ENCODE measurements around the gene N4BP3.
A peak's percentile ranks its signal among the peaks of the same experiment; 100 is the strongest.

Gene N4BP3

DNA sequence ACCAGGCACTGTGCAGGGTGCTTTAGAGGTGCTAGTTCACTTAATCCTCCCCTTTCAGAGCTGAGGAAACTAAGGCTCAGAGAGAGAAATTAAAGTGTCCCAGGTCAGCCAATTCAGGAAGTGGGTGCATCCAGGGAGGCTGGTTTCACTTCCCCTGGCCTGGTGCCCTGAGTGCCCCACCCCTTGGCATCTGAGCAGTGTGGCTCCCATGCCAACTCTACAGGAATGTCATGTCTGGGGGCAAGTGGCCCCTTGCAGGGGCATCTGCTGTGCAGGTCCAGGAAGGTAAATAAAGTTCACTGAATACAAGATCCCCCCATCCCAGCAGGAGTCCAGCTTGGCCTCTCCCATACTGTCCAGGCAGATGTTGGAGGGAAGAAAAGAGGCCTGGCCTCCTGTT lies 4.4 kb upstream of the N4BP3 start:
- Histone ChIP-seq H2BK120ac (ENCODE audit: low read depth, low read length) (no peak overlapping the region), H3K27me3 (ENCODE audit: insufficient read depth, low read length, poor library complexity) (no peaks in the 10 kb centered on the region), H3K9ac (ENCODE audit: low read length) (no peak overlapping the region), H2BK15ac (replicated peaks; ENCODE audit: low read depth) (no peak overlapping the region), H3K56ac (ENCODE audit: low read length) (no peak overlapping the region), H4K5ac (ENCODE audit: low read length) (no peak overlapping the region), H3K27ac (ENCODE audit: low read depth, low read length) (no peak overlapping the region), H2BK5ac (ENCODE audit: low read length) (no peak overlapping the region), H3K36me3 (ENCODE audit: control insufficient read depth, insufficient read depth, low read length) (no peaks in the 10 kb centered on the region), H3K79me2 (ENCODE audit: control insufficient read depth, insufficient read depth, low read length) (no peaks in the 10 kb centered on the region), H3K18ac (ENCODE audit: low read length) (no peak overlapping the region), H3K23ac (ENCODE audit: low read length) (no peak overlapping the region), H3K79me1 (ENCODE audit: low read length) (no peaks in the 10 kb centered on the region), H3K4me1 (ENCODE audit: control insufficient read depth, low read depth, low read length) (no peaks in the 10 kb centered on the region), H2AK5ac (ENCODE audit: low read length) (no peak overlapping the region), H3K4me3 (ENCODE audit: low read length) (no peak overlapping the region), H3K4me2 (ENCODE audit: low read length) (no peak overlapping the region), H3K4ac (ENCODE audit: low read depth, low read length) (no peak overlapping the region), H4K8ac (ENCODE audit: low read depth, low read length) (no peak overlapping the region)
- DNase-seq = no peak

DNA sequence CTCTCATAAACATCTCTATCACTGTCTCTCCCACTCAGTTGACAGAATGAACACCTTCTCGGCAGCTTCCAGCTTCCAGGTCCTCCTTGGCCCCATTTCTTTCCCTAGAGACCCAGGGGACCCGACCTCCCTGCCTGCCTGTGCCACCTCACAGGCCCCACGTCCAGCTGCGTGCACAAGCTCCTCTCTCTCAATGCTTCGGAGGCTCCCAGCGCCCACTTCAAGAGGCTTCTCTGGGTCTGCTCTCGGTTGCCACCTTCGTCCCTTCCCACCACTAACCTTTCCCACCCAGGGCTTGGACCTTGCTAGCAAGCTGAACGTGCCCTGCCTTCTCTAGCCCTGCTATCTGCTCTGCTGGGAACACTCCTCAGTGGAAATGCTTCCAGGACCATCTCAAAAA lies 2.8 kb upstream of the N4BP3 start:
- WGBS (ENCODE audit: extremely low coverage, insufficient coverage, low lambda C conversion rate) = no CpG with 5 or more reads among the region's 9 CpGs
- H3K23ac ChIP-seq (ENCODE audit: low read length) = peak overlapping the region; percentile 9
- no peak overlapping the region for H2AK5ac ChIP-seq (ENCODE audit: low read length)
- no peak overlapping the region for H2BK15ac ChIP-seq (replicated peaks; ENCODE audit: low read depth)
- no peaks in the 10 kb centered on the region for H3K27me3 ChIP-seq (ENCODE audit: insufficient read depth, low read length, poor library complexity)
- H3K36me3 ChIP-seq (ENCODE audit: control insufficient read depth, insufficient read depth, low read length) = no peaks in the 10 kb centered on the region
- no peak overlapping the region for H4K5ac ChIP-seq (ENCODE audit: low read length)
- no peak overlapping the region for H2BK120ac ChIP-seq (ENCODE audit: low read depth, low read length)
- peaks cover 3% of the 10 kb centered on the region for H3K79me1 ChIP-seq (ENCODE audit: low read length)
- H3K4ac ChIP-seq (ENCODE audit: low read depth, low read length) = no peak overlapping the region
- H3K9ac ChIP-seq (ENCODE audit: low read length) = no peak overlapping the region
- no peak overlapping the region for H3K27ac ChIP-seq (ENCODE audit: low read depth, low read length)
- H3K18ac ChIP-seq (ENCODE audit: low read length) = no peak overlapping the region
- H3K4me3 ChIP-seq (ENCODE audit: low read length) = no peak overlapping the region
- H4K8ac ChIP-seq (ENCODE audit: low read depth, low read length) = no peak overlapping the region
- H3K4me2 ChIP-seq (ENCODE audit: low read length) = no peak overlapping the region
- DNase-seq = no peak
- H3K4me1 ChIP-seq (ENCODE audit: control insufficient read depth, low read depth, low read length) = peaks cover 6% of the 10 kb centered on the region
- H3K56ac ChIP-seq (ENCODE audit: low read length) = no peak overlapping the region
- no peak overlapping the region for H2BK5ac ChIP-seq (ENCODE audit: low read length)
- peaks cover 15% of the 10 kb centered on the region for H3K79me2 ChIP-seq (ENCODE audit: control insufficient read depth, insufficient read depth, low read length)

DNA sequence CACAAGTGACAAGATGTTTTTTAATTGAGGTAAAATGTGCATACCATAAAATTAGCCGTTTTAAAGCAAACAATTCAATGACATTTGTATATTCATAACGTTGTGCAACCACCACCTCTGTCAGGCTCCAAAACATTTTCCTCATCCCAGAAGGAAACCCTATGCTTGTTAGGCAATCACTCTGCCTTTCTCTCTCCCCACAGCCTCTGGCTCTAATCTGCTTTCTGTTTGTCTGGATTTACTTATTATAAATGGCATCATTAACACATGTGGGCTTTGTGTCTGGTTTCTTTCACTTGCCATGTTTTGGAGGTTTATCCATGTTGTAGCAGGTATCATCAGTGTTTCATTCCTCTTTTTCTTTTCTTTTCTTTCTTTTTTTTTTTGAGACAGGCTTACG lies 1.4 kb upstream of the N4BP3 start:
- DNase-seq = no peak
- Histone ChIP-seq H4K8ac (ENCODE audit: low read depth, low read length) (no peak overlapping the region), H3K56ac (ENCODE audit: low read length) (no peak overlapping the region), H3K4me2 (ENCODE audit: low read length) (no peak overlapping the region), H3K9ac (ENCODE audit: low read length) (no peak overlapping the region), H3K4me3 (ENCODE audit: low read length) (no peak overlapping the region), H3K27ac (ENCODE audit: low read depth, low read length) (no peak overlapping the region), H3K79me2 (ENCODE audit: control insufficient read depth, insufficient read depth, low read length) (peaks cover 27% of the 10 kb centered on the region), H2BK15ac (replicated peaks; ENCODE audit: low read depth) (no peak overlapping the region), H4K5ac (ENCODE audit: low read length) (no peak overlapping the region), H3K79me1 (ENCODE audit: low read length) (peaks cover 3% of the 10 kb centered on the region), H3K4ac (ENCODE audit: low read depth, low read length) (no peak overlapping the region), H2BK5ac (ENCODE audit: low read length) (no peak overlapping the region), H2BK120ac (ENCODE audit: low read depth, low read length) (no peak overlapping the region), H3K18ac (ENCODE audit: low read length) (no peak overlapping the region), H3K23ac (ENCODE audit: low read length) (no peak overlapping the region), H3K36me3 (ENCODE audit: control insufficient read depth, insufficient read depth, low read length) (no peaks in the 10 kb centered on the region), H2AK5ac (ENCODE audit: low read length) (no peak overlapping the region), H3K4me1 (ENCODE audit: control insufficient read depth, low read depth, low read length) (peaks cover 12% of the 10 kb centered on the region), H3K27me3 (ENCODE audit: insufficient read depth, low read length, poor library complexity) (no peaks in the 10 kb centered on the region)
- WGBS (ENCODE audit: extremely low coverage, insufficient coverage, low lambda C conversion rate) = no CpG with 5 or more reads among the region's 3 CpGs

DNA sequence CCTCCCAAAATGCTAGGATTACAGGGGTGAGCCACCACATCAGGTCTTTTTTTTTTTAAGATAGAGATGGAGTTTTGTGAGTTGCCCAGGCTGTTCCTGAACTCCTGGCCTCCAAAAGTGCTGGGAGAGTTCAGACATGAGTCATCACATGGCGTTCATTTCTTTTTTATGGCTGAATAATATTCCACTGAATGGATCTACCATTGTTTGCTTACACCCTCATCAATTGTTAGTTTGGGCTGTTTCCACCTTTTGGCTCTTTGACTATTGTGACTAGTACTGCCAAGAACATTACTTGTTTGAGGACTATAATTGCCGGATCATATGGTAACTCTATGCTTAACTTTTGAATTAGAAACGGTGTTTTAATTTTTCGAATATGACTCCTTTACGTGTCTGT lies 787 bp upstream of the N4BP3 start:
- WGBS (ENCODE audit: extremely low coverage, insufficient coverage, low lambda C conversion rate) = no CpG with 5 or more reads among the region's 5 CpGs
- Histone ChIP-seq H3K27me3 (ENCODE audit: insufficient read depth, low read length, poor library complexity) (no peaks in the 10 kb centered on the region), H3K18ac (ENCODE audit: low read length) (no peak overlapping the region), H2BK15ac (replicated peaks; ENCODE audit: low read depth) (no peak overlapping the region), H4K5ac (ENCODE audit: low read length) (no peak overlapping the region), H3K4me2 (ENCODE audit: low read length) (no peak overlapping the region), H3K56ac (ENCODE audit: low read length) (no peak overlapping the region), H4K8ac (ENCODE audit: low read depth, low read length) (no peak overlapping the region), H3K79me2 (ENCODE audit: control insufficient read depth, insufficient read depth, low read length) (peaks cover 33% of the 10 kb centered on the region), H3K36me3 (ENCODE audit: control insufficient read depth, insufficient read depth, low read length) (no peaks in the 10 kb centered on the region), H2BK5ac (ENCODE audit: low read length) (no peak overlapping the region), H3K27ac (ENCODE audit: low read depth, low read length) (no peak overlapping the region), H3K9ac (ENCODE audit: low read length) (no peak overlapping the region), H3K23ac (ENCODE audit: low read length) (no peak overlapping the region), H2BK120ac (ENCODE audit: low read depth, low read length) (no peak overlapping the region), H2AK5ac (ENCODE audit: low read length) (no peak overlapping the region), H3K79me1 (ENCODE audit: low read length) (peaks cover 5% of the 10 kb centered on the region), H3K4me1 (ENCODE audit: control insufficient read depth, low read depth, low read length) (peaks cover 12% of the 10 kb centered on the region), H3K4me3 (ENCODE audit: low read length) (no peak overlapping the region), H3K4ac (ENCODE audit: low read depth, low read length) (no peak overlapping the region)
- no peak for DNase-seq

DNA sequence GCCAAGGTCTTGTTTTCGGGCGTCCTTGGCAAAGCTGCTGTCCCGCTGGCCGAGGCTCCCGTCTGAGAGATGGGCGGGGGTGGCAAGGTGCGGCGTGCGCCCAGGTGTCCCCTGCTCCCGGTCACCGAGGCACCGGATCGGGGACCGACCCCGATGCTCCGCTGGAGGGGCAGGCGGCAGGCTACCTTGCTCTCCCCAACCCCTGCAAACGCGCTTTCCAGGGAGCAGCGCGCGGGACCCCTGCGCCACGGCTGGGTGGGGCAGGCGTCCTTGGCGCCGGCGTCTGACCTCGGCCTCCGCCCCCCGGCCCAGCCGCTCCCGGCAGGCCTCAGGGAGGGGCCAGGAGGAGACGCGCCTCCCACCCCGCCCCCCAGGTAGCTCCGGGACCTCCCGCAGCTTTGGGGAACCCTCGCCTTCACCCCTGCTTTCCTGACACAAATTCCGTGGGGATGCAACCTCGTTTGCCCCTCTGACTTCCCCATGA lies 551 bp downstream of the N4BP3 start:
- H3K23ac ChIP-seq (ENCODE audit: low read length) = no peak overlapping the region
- H4K5ac ChIP-seq (ENCODE audit: low read length) = no peak overlapping the region
- peak; percentile 65 for DNase-seq
- no peak overlapping the region for H2BK120ac ChIP-seq (ENCODE audit: low read depth, low read length)
- H2BK5ac ChIP-seq (ENCODE audit: low read length) = peak overlapping the region; percentile 63
- no peaks in the 10 kb centered on the region for H3K27me3 ChIP-seq (ENCODE audit: insufficient read depth, low read length, poor library complexity)
- peak overlapping the region; percentile 93 for H3K56ac ChIP-seq (ENCODE audit: low read length)
- no peak overlapping the region for H4K8ac ChIP-seq (ENCODE audit: low read depth, low read length)
- H3K18ac ChIP-seq (ENCODE audit: low read length) = peak overlapping the region; percentile 81
- H2BK15ac ChIP-seq (replicated peaks; ENCODE audit: low read depth) = no peak overlapping the region
- peak overlapping the region; percentile 90 for H3K4ac ChIP-seq (ENCODE audit: low read depth, low read length)
- H3K36me3 ChIP-seq (ENCODE audit: control insufficient read depth, insufficient read depth, low read length) = no peaks in the 10 kb centered on the region
- H3K9ac ChIP-seq (ENCODE audit: low read length) = peak overlapping the region; percentile 92
- H3K4me2 ChIP-seq (ENCODE audit: low read length) = peak overlapping the region; percentile 91
- H3K4me3 ChIP-seq (ENCODE audit: low read length) = peak overlapping the region; percentile 68
- WGBS (ENCODE audit: extremely low coverage, insufficient coverage, low lambda C conversion rate) = no CpG with 5 or more reads among the region's 41 CpGs
- peak overlapping the region; percentile 86 for H3K27ac ChIP-seq (ENCODE audit: low read depth, low read length)
- peaks cover 42% of the 10 kb centered on the region for H3K79me2 ChIP-seq (ENCODE audit: control insufficient read depth, insufficient read depth, low read length)
- peaks cover 12% of the 10 kb centered on the region for H3K4me1 ChIP-seq (ENCODE audit: control insufficient read depth, low read depth, low read length)
- H2AK5ac ChIP-seq (ENCODE audit: low read length) = no peak overlapping the region
- H3K79me1 ChIP-seq (ENCODE audit: low read length) = peaks cover 7% of the 10 kb centered on the region

Measured in mesendoderm (in vitro differentiated cells).